PC-9 (cell line): ENCODE measurements around the gene SCT.

Experiments used
- EZH2 ChIP-seq: fragments of 200-600 bp; sonication (generic); IDR thresholded peaks from 2 replicates; pipeline ENCODE4 v1.8.0; 2017; ENCODE audit warnings: antibody characterized with exemption, low read depth
- TF ChIP-seq, protein P1 (sequence below): fragments of 200-600 bp; sonication (generic); conservative IDR thresholded peaks from 2 replicates; pipeline ENCODE4 v1.6.1; 2017; ENCODE audit warnings: mixed run types, antibody characterized with exemption, mild to moderate bottlenecking, moderate library complexity

DNA sequence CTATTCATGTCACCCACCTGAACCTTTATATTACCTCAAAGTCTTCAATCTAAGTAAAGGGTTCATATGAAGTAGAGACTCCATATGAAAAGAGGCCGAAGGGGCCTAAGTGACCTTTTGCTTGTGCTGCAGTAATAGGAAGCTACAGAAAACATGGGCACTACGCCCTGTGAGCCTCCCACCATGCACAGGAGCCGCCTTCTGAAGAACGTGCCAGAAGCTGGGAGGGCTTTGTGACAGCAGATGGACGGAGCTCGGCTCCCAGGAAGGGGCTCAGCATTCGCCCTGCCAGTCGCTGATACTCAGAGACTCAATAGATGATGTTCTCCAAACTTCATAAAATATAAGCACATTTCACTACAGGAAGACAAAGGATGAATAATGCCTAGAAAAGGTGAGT lies 46.9 kb upstream of the SCT start:
- TF ChIP-seq, protein P1, sequence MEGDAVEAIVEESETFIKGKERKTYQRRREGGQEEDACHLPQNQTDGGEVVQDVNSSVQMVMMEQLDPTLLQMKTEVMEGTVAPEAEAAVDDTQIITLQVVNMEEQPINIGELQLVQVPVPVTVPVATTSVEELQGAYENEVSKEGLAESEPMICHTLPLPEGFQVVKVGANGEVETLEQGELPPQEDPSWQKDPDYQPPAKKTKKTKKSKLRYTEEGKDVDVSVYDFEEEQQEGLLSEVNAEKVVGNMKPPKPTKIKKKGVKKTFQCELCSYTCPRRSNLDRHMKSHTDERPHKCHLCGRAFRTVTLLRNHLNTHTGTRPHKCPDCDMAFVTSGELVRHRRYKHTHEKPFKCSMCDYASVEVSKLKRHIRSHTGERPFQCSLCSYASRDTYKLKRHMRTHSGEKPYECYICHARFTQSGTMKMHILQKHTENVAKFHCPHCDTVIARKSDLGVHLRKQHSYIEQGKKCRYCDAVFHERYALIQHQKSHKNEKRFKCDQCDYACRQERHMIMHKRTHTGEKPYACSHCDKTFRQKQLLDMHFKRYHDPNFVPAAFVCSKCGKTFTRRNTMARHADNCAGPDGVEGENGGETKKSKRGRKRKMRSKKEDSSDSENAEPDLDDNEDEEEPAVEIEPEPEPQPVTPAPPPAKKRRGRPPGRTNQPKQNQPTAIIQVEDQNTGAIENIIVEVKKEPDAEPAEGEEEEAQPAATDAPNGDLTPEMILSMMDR, result no peak
- no peak for TF ChIP-seq EZH2
